CD4-positive, alpha-beta T cell treated with Interleukin-15 for 4 hours (primary cell): ENCODE results near the gene ALKAL2.

Experiments used
- DNase-seq: peaks from one replicate; pipeline ENCODE4 v3.0.0-alpha.2; 2020; ENCODE audit warnings: low spot score

Gene ALKAL2

GRCh38 chr2:270861-271260, 17.0 kb downstream of the ALKAL2 start:
- no peak for DNase-seq

DNA sequence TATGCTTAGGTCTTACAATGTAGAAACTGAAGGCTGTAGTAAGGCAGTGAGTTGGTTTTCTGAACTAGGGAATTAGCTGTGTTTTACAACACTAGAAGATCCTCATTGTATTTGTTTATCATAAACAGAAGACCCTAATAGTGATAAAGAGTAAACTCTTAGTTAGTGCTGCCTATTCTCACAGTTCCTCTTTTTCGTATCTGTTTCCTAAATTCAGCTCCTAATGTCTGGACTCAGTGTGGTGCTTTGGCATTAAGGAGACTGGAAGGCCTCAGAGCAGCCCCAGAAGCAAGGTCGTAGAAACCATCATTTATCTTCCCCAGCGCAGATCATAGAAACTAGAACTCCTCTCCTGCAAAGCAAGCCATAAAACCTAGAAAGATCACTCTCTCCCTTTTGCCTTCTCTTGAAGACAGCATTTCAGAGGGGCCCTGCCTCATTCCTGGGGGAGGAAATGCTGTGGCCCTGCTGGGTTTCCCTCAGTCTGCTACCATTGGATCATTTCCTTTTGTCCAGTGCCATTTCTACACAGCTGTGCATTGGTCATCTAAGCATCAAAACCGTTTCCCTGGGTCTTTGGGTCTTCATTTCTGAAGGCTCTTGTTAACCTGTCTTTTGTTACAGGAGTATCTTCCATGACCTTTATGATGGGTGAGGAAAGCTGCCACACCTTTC, 18.4 kb downstream of the ALKAL2 start:
- DNase-seq, result no peak

- no peak for DNase-seq
These were observed 19.6 kb downstream of the ALKAL2 start for GRCh38 chr2:268323-268722.

DNA sequence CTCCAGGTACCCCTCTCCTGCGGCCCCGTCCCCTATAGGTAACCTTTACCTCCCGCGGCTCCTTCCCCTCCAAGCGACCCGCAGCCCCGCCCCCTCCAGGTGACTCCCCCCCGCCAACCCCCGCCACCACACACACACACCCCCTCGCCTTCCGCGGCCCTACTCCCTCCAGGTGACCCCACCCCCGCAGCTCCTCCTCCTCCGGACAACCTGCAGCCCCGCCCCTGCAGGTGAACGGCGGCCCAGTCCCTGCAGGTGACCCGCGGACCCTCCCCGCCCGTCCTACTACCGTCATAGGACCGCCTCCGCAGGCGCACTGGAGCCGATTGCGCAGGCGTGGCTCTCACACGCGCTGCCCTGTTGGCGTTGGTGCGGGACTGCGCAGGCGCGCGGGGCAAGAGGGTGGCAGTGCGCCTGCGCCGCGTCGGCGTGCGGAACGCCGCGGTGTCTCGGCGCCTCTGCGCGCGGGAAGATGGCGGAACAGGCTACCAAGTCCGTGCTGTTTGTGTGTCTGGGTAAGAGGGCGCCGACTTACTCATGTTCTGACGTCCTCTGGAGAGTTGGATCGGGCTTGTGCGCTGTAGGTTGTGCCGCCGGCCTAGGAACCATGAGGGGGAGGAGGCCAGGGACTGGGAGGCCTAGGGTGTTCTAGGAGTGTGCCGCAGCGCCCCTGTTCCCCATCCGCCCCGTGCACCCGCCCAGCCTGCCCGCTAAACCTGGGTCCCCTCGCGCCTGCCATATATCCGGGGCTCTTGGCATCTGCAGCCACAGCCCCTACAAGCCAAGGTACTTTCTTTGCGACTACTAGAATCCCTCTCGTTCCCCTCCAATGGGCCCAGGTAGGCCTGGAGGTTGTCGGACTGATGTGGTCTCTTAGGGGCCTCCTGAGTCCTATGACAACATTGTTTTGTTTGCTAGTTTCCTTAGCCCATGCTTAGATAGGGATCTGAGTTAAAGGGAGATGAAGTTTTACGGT, 23.1 kb downstream of the ALKAL2 start, which contains the start of gene ACP1:
Gene ACP1, plus strand, starts transcription at position 455 of the 976 bp plus-strand sequence. Its CDS starts 18 bp downstream, at position 473.
- peak; percentile 95 for DNase-seq

GRCh38 chr2:263774-264492, 24.0 kb downstream of the ALKAL2 start, which contains the start of gene SH3YL1:
SH3YL1 (minus strand) TSS chr2:264032; CDS start chr2:263984, 48 bp downstream.
- peak; percentile 48 for DNase-seq

- DNase-seq, result no peak
These were observed 24.7 kb downstream of the ALKAL2 start for GRCh38 chr2:263022-263738.

GRCh38 chr2:262117-262516, 25.8 kb downstream of the ALKAL2 start:
- no peak for DNase-seq

DNA sequence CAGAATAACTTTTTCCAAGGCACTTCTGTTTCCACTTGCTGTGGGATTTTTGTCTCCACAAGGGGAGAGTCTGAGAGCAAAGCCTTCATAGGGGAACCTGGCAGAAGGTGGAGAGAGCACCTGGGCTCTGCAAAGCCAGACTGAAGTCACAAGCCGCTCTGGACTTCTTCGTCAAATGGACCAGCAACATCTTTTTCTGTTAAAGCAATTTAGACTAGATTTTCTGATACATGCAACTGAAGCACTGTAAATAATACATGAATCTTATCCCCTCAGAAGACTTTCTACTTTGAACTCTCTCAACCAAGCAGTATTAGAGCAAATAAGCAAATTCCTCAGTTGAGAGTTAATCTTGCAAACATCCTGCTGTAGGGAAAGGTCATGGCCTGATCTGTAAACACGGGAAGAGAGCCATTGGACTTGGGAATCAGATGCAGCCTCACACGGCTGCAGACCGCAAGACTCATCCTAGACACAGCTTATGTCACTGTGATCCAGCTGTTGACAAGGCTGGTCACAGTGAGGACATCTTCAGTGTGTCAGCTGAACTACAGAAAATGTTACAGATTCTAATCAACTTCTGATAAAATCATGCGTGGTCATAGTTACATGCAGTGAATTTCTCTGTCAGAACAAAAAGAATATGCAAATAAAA, 27.3 kb downstream of the ALKAL2 start:
- DNase-seq, result no peak

GRCh38 chr2:259789-260331, 28.0 kb downstream of the ALKAL2 start:
- DNase-seq, result no peak

GRCh38 chr2:258933-259332, 29.0 kb downstream of the ALKAL2 start:
- DNase-seq, result no peak

DNA sequence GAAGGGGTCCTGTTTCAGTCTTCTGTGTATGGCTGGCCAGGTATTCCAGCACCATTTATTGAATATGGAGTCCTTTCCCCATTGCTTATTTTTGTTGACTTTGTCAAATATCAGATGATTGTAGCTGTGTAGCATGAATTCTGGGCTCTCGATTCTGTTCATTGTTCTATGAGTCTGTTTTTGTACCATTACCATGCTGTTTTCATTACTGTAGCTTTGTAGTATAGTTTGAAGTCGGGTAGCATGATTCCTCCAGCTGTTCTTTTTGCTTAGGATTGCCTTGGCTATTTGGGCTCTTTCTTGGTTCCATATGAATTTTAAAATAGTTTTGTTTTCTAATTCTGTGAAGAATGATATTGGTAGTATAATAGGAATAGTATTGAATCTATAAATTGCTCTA, 30.0 kb downstream of the ALKAL2 start:
- DNase-seq, result no peak

DNA sequence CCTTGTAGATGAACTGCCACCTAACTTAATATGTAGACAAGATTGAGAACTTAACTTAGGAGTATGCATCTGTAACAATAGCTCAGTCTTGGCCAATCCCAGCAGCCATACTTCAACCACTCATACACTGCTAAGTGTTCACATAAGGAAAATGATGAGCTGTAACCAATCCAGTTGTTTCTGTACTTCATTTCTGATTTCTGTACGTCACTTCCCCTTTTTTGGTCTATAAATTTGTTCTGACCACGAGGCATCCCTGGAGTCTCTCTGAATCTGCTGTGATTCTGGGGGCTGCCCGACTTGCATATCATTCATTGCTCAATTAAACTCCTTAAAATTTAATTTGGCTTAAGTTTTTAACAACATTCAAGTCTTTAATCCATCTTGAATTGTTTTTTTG, 30.5 kb downstream of the ALKAL2 start:
- DNase-seq, result no peak

DNA sequence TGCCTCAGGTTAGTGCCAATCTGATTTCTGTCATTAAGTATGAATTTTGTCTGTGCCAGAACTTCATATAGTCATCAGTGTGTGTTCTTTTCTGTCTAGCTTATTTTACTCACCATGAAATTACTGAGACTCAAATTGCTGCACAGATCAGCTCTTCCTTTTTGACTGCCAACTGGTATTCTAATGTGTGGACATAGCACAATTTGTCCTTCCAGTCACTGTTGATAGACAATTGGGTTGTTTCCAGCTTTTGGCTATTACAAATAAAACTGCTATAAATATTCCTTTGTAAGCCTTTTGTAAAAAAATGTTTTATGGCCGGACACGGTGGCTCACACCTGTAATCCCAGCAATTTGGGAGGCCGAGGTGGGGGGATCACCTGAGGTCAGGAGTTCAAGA, 31.8 kb downstream of the ALKAL2 start:
- DNase-seq, result no peak

DNA sequence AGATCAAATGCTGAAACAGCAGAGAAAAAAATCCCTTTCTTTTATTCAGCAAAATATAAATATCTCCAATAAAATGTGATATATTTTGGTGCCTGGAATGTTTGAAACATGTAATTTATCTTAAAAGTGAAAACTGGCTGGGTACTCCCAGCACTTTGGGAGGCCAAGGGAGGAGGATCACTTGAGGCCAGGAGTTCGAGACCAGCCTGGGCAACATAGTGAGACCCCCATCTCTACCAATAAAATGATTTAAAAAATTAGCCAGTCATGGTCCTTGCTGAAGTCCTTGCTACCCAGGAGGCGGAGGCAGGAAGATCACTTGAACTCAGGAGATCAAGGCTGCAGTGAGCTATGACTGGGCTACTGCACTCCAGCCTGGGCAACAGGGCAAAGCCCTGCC, 32.7 kb downstream of the ALKAL2 start:
- no peak for DNase-seq

- no peak for DNase-seq
These were observed 33.6 kb downstream of the ALKAL2 start for GRCh38 chr2:254241-254640.

- DNase-seq, result no peak
These were observed 34.7 kb downstream of the ALKAL2 start for GRCh38 chr2:253202-253638.

GRCh38 chr2:252001-252602, 35.8 kb downstream of the ALKAL2 start:
- DNase-seq, result no peak

DNA sequence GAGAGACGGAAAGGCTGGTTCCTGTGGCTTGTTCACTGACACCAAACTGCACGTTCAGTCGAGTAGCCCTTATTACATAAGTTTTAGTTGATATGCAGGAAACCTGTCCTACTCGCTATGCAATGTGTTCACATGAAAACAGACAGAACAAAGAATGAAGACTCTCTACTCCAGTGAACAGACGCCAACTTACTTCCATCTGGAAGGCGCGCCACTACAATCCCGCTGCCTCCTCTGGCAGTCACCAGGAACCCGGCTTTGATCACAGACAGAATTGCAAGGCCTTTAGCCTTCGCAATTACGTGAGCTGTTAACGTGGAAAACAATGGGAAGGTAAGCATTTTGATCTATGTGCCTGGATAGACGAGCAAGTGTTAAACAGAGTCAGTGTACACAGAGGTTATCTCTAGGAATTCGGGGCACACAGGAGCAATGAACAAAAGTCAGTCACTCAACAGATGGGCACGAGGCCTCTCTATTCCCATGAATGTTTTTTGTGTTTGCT, 38.3 kb downstream of the ALKAL2 start:
- no peak for DNase-seq

GRCh38 chr2:248724-249123, 39.2 kb downstream of the ALKAL2 start:
- DNase-seq, result no peak

GRCh38 chr2:246489-247144, 41.3 kb downstream of the ALKAL2 start:
- peak; percentile 57 for DNase-seq
